ENCODE data around the gene MED8. TPM values are rescaled to one million over a fixed set of nuclear protein-coding genes. Genes with fewer than 3 reads are reported as not detected.

Gene MED8
- total and polyA plus RNA-seq, 2 of the 4 experiments (the other 2 are of a cell fraction) = 61.1 to 120 TPM

DNA sequence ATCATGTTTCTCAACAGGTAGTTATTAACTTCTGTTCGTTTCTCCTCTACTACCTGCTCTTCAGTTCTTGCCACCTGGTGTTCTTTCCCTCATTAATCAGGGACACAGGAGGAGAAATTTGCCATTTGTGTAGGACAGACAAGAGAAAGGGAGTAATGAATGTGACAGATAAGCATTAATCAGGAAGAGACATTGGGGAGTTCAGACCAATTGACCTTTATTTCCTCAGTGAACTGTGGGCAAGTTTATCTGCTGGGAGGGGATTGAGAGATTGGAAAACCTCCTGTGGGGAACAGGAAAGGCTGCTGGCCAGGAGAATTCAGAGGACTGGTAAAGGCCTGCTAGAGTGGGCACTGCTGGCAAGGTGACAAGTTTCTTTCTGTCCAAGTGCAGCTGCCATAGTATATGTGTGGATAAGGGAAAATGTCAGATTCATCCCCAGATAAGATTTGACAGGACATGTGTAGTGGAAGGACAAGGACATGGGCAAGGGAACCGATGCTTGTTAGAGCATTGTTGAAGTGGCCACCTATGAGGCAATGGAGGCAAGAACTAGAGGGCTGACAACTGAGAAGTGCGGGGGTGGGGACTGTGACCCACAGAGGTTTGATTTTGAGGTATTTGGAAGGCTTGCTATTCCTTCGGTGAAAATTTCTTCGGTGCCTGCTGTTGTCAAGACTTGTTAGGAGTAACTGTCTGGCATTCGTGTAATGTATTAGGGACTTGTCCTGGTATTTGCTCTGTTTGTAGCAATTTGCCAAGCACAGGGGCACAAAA is 12.7 kb upstream of the MED8 start:
- no peak overlapping the region for H2BK120ac ChIP-seq (ENCODE audit: low read depth, low read length)
- ChIA-PET POLR2A (ENCODE audit: unreplicated experiment) (no interaction called here), CTCF (interaction anchor here (1.4 kb wide), 1 partner anchor 12 kb away, joined by 4 read pairs; no protein-coding TSS in a partner anchor)
- no peak overlapping the region for H4K91ac ChIP-seq (ENCODE audit: insufficient read depth, low read depth, low read length)
- H3K27ac ChIP-seq (ENCODE audit: insufficient read depth, low read length) = no peak overlapping the region
- in situ Hi-C loops (cut with MboI; ENCODE audit: low sequenced_read_pairs) = loop anchor here (25.0 kb wide), 1 partner anchor 490 kb away; no protein-coding TSS in a partner anchor
- no peaks in the 10 kb centered on the region for H4K20me1 ChIP-seq (ENCODE audit: insufficient read depth, low read length)
- H3K79me1 ChIP-seq (ENCODE audit: low read depth in 1 of 2, low read length in 2 of 2) = peaks cover 37 to 50% of the 10 kb centered on the region in 2 experiments
- H3K27me3 ChIP-seq (ENCODE audit: control insufficient read depth, insufficient read depth, low read length) = no peaks in the 10 kb centered on the region
- H2AK9ac ChIP-seq (replicated peaks; ENCODE audit: low read depth, low read length, poor library complexity) = no peak overlapping the region
- no peak overlapping the region for H3K14ac ChIP-seq (replicated peaks; ENCODE audit: low read depth, low read length)
- no peak overlapping the region for H3K4me3 ChIP-seq (ENCODE audit: insufficient read depth, low read depth, low read length)
- H3K36me3 ChIP-seq (ENCODE audit: control insufficient read depth, insufficient read depth, low read length) = peaks cover 31% of the 10 kb centered on the region
- ATAC-seq (ENCODE audit: low read depth) = no peak
- no peak overlapping the region for H3K56ac ChIP-seq (ENCODE audit: extremely low read depth, insufficient read depth, low read length)
- H2BK5ac ChIP-seq (ENCODE audit: low read depth, low read length, poor library complexity, severe bottlenecking) = no peak overlapping the region
- no peaks in the 10 kb centered on the region for H3K9me3 ChIP-seq (ENCODE audit: control insufficient read depth, insufficient read depth, low read length)
- BruUV-seq (replicated peaks) = no TSS peak
- no peak overlapping the region for H4K5ac ChIP-seq (ENCODE audit: low read depth, low read length)
- H3K18ac ChIP-seq (ENCODE audit: low read depth, low read length) = no peak overlapping the region
- intact Hi-C loops (cut with micrococcal nuclease) = no loop called here
- peaks cover 8% of the 10 kb centered on the region; the same call in 1 of the 2 replicates for H3K9me1 ChIP-seq (ENCODE audit: insufficient read depth, low read length)
- no peak overlapping the region for H2BK15ac ChIP-seq (ENCODE audit: low read depth, low read length)
- H3K9ac ChIP-seq (ENCODE audit: low read depth, low read length) = no peak overlapping the region
- 100% methylated on average over 2 of the region's 6 CpGs; no CpG with 5 or more reads in 1 of the 2 experiments for WGBS, 2 experiments (ENCODE audit: extremely low coverage in 2 of 2, insufficient read length in 1 of 2)
- DNase-seq = no peak
- H2AFZ ChIP-seq (replicated peaks; ENCODE audit: low read length, poor library complexity) = no peak overlapping the region
- peaks cover 4% of the 10 kb centered on the region; the same call in 1 of the 2 replicates for H3K4me1 ChIP-seq (ENCODE audit: control insufficient read depth, insufficient read depth, low read length)
- H3K23ac ChIP-seq (ENCODE audit: low read depth, low read length) = no peak overlapping the region
- H2BK20ac ChIP-seq (ENCODE audit: low read depth, low read length) = no peak overlapping the region
- no peak overlapping the region for H3K4me2 ChIP-seq (ENCODE audit: low read depth, low read length)
- dilution Hi-C loops (cut with HindIII; ENCODE audit: low sequenced_read_pairs, unreplicated experiment) = no loop called here
- H2AK5ac ChIP-seq (ENCODE audit: low read depth, low read length) = no peak overlapping the region
- H3K4ac ChIP-seq (ENCODE audit: low read depth, low read length) = no peak overlapping the region
- H4K8ac ChIP-seq (ENCODE audit: low read depth in 2 of 2, low read length in 2 of 2) = no peak overlapping the region
- TF ChIP-seq FOS (IDR thresholded peaks at IDR 0.05; ENCODE audit: low read depth, low read length) (no peak), CEBPB (IDR thresholded peaks at IDR 0.05; ENCODE audit: low read depth, low read length) (no peak), CHD1 (IDR thresholded peaks at IDR 0.05; ENCODE audit: low read depth, low read length) (no peak), RCOR1 (IDR thresholded peaks at IDR 0.05; ENCODE audit: insufficient replicate concordance, low read length) (no peak), SMC3 (IDR thresholded peaks at IDR 0.05; ENCODE audit: low read depth, low read length) (no peak), NFE2L2 (IDR thresholded peaks at IDR 0.05; ENCODE audit: low read depth, low read length) (no peak), POLR2A (IDR thresholded peaks at IDR 0.05; ENCODE audit: low read depth, low read length) (no peak), MAFK (IDR thresholded peaks at IDR 0.05; ENCODE audit: low read depth, low read length) (no peak), RFX5 (IDR thresholded peaks at IDR 0.05; ENCODE audit: low read depth, low read length) (no peak), MAZ (IDR thresholded peaks at IDR 0.05; ENCODE audit: borderline replicate concordance, low read depth, low read length) (no peak), RAD21 (IDR thresholded peaks at IDR 0.05; ENCODE audit: low read length) (no peak), BHLHE40 (IDR thresholded peaks at IDR 0.05; ENCODE audit: low read depth, low read length) (no peak)
- TF ChIP-seq, protein P1, sequence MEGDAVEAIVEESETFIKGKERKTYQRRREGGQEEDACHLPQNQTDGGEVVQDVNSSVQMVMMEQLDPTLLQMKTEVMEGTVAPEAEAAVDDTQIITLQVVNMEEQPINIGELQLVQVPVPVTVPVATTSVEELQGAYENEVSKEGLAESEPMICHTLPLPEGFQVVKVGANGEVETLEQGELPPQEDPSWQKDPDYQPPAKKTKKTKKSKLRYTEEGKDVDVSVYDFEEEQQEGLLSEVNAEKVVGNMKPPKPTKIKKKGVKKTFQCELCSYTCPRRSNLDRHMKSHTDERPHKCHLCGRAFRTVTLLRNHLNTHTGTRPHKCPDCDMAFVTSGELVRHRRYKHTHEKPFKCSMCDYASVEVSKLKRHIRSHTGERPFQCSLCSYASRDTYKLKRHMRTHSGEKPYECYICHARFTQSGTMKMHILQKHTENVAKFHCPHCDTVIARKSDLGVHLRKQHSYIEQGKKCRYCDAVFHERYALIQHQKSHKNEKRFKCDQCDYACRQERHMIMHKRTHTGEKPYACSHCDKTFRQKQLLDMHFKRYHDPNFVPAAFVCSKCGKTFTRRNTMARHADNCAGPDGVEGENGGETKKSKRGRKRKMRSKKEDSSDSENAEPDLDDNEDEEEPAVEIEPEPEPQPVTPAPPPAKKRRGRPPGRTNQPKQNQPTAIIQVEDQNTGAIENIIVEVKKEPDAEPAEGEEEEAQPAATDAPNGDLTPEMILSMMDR (conservative IDR thresholded peaks at IDR 0.05; ENCODE audit: low read depth, low read length) = no peak
- TF ChIP-seq, protein P2, sequence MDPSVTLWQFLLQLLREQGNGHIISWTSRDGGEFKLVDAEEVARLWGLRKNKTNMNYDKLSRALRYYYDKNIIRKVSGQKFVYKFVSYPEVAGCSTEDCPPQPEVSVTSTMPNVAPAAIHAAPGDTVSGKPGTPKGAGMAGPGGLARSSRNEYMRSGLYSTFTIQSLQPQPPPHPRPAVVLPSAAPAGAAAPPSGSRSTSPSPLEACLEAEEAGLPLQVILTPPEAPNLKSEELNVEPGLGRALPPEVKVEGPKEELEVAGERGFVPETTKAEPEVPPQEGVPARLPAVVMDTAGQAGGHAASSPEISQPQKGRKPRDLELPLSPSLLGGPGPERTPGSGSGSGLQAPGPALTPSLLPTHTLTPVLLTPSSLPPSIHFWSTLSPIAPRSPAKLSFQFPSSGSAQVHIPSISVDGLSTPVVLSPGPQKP (IDR thresholded peaks at IDR 0.05; ENCODE audit: borderline replicate concordance, low read depth, low read length) = no peak
- TF ChIP-seq, protein P3, sequence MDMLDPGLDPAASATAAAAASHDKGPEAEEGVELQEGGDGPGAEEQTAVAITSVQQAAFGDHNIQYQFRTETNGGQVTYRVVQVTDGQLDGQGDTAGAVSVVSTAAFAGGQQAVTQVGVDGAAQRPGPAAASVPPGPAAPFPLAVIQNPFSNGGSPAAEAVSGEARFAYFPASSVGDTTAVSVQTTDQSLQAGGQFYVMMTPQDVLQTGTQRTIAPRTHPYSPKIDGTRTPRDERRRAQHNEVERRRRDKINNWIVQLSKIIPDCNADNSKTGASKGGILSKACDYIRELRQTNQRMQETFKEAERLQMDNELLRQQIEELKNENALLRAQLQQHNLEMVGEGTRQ (IDR thresholded peaks at IDR 0.05; ENCODE audit: low read depth, low read length) = no peak

All from IMR-90 (cell line).